Cardiac fibroblast (primary cell): ENCODE results near the gene TOMM5.

Experiments
- DNase-seq, 2 donors: peaks; one replicate each; pipeline versions ENCODE4 v3.0.0 to v3.0.0-alpha.2; 2010; ENCODE audit warnings: low read depth in 2 of 2
- H3K4me3 ChIP-seq, 2 donors: replicated peaks in 1 of 2; 1 replicate in 1 of 2; 2 replicates in 1 of 2; pipeline ENCODE4 v1.5.1; 2011; ENCODE audit warnings: low read depth in 2 of 2, low read length in 2 of 2, mild to moderate bottlenecking in 2 of 2, moderate library complexity in 1 of 2
- CTCF ChIP-seq: IDR thresholded peaks from one replicate; pipeline ENCODE4 v1.5.1; 2011; ENCODE audit warnings: low read depth, mild to moderate bottlenecking, low read length, inconsistent platforms

TOMM5 gene

GRCh38 chr9:37617832-37618231 is 25.4 kb upstream of the TOMM5 start:
- H3K4me3 ChIP-seq = no peak overlapping the region
- no peak for TF ChIP-seq CTCF
- peak; percentile 12 to 55 for DNase-seq

GRCh38 chr9:37617161-37617560 is 24.8 kb upstream of the TOMM5 start:
- no peak for TF ChIP-seq CTCF
- DNase-seq = no peak
- no peak overlapping the region for H3K4me3 ChIP-seq

GRCh38 chr9:37611961-37612360 is 19.6 kb upstream of the TOMM5 start:
- no peak for DNase-seq
- no peak overlapping the region for H3K4me3 ChIP-seq
- no peak for TF ChIP-seq CTCF

GRCh38 chr9:37611014-37611413 is 18.6 kb upstream of the TOMM5 start:
- DNase-seq = no peak
- TF ChIP-seq CTCF = no peak
- no peak overlapping the region for H3K4me3 ChIP-seq

- no peak for TF ChIP-seq CTCF
- no peak for DNase-seq
- H3K4me3 ChIP-seq = no peak overlapping the region
Measured at GRCh38 chr9:37609735-37610397, 17.5 kb upstream of the TOMM5 start.

DNA sequence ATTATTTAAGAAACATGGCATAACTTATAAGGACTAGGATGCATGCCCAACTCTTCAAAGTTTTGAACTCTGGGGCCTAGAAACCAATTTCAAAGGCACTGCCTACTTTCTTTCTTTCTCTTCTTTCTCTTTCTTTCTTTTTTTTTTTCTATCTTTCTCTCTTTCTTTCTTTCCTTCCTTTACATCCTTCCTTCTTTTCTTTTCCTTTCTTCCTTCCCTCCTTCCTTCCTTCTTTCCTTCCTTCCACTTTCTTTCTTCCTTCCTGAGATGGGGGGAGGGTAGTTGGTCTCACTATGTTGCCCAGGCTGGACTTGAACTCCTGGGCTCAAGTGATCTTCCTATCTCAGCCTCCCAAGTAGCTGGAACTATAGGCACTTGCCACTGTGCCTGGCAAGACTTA is 15.9 kb upstream of the TOMM5 start:
- no peak for TF ChIP-seq CTCF
- DNase-seq = no peak

GRCh38 chr9:37604296-37604695 is 11.9 kb upstream of the TOMM5 start:
- no peak for TF ChIP-seq CTCF
- no peak overlapping the region for H3K4me3 ChIP-seq
- DNase-seq = no peak

More for the DNA sequence above, 15.9 kb upstream of the TOMM5 start:
- H3K4me3 ChIP-seq = no peak overlapping the region
